A673 (cell line): ENCODE measurements around the gene CHD1. TPM values are rescaled to one million over a fixed set of nuclear protein-coding genes. Genes with fewer than 3 reads are reported as not detected.

Source experiments
- BruUV-seq: library from RNA; stranded (reverse); fragments of 400-500 nt; replicated peaks from 2 replicates; lab custom pipeline; 2021; lab: Mats Ljungman, UMichigan
- CTCF ChIA-PET: fragments of 300-600 bp; sonication (Branson Sonifier 250); formaldehyde crosslinking; loops from one replicate; lab custom pipeline; 2022; ENCODE audit warnings: antibody characterized with exemption; lab: Charles Lee
- POLR2A ChIA-PET: fragments of 300-600 bp; sonication (Branson Sonifier 250); formaldehyde crosslinking; loops from one replicate; lab custom pipeline; 2022; ENCODE audit warnings: antibody characterized with exemption; ENCODE audit not compliant: low non-redundant PET; lab: Charles Lee
- DNase-seq: peaks from one replicate; pipeline ENCODE4 v3.0.0-alpha.2; 2015; ENCODE audit warnings: low spot score
- H3K27ac ChIP-seq: fragments of 200-600 bp; sonication (generic); 2 replicates; pipeline ENCODE4 v1.5.1; 2016; ENCODE audit warnings: mixed run types, low read depth, mild to moderate bottlenecking, mixed read lengths, antibody characterized with exemption, low read length; ENCODE audit not compliant: poor library complexity, severe bottlenecking
- H3K27me3 ChIP-seq: fragments of 200-600 bp; sonication (generic); replicated peaks from 2 replicates; pipeline ENCODE4 v1.6.1; 2017; ENCODE audit warnings: mixed run types, low read depth, mild to moderate bottlenecking, mixed read lengths, antibody characterized with exemption, low read length; ENCODE audit not compliant: insufficient read depth, poor library complexity
- H3K36me3 ChIP-seq: fragments of 200-600 bp; sonication (generic); 2 replicates; pipeline ENCODE4 v1.6.1; 2016; ENCODE audit warnings: mixed run types, mild to moderate bottlenecking, mixed read lengths, antibody characterized with exemption, low read length; ENCODE audit not compliant: insufficient read depth, poor library complexity, severe bottlenecking
- H3K4me1 ChIP-seq: fragments of 200-600 bp; sonication (generic); 2 replicates; pipeline ENCODE4 v1.6.1; 2017; ENCODE audit warnings: mixed run types, mild to moderate bottlenecking, mixed read lengths, antibody characterized with exemption, low read length; ENCODE audit not compliant: insufficient read depth, poor library complexity, severe bottlenecking
- H3K4me3 ChIP-seq: fragments of 200-600 bp; sonication (generic); 2 replicates; pipeline ENCODE4 v1.5.1; 2016; ENCODE audit warnings: low read depth, mixed run types, mild to moderate bottlenecking, mixed read lengths, low read length; ENCODE audit not compliant: poor library complexity, severe bottlenecking
- H3K9me3 ChIP-seq: fragments of 200-600 bp; sonication (generic); 2 replicates; pipeline ENCODE4 v1.6.1; 2016; ENCODE audit warnings: mixed run types, low read depth, mild to moderate bottlenecking, mixed read lengths, antibody characterized with exemption, low read length; ENCODE audit not compliant: poor library complexity, severe bottlenecking
- EZH2 ChIP-seq: fragments of 200-600 bp; sonication (generic); IDR thresholded peaks from 2 replicates; pipeline ENCODE4 v1.6.1; 2017; ENCODE audit warnings: borderline replicate concordance, low read depth, mild to moderate bottlenecking, mixed read lengths, antibody characterized with exemption, low read length; ENCODE audit not compliant: poor library complexity, severe bottlenecking
- intact Hi-C: fragments of 100-400 bp; cut with micrococcal nuclease; formaldehyde crosslinking; loops from one replicate; pipeline ENCODE4 v1.10.0; 2022; ENCODE audit not compliant: unreplicated experiment
- total RNA-seq: library from RNA; stranded (reverse); gene quantifications from 2 replicates; pipeline ENCODE4 v1.2.3, GENCODE V29; 2021
- TF ChIP-seq, protein P1 (sequence below): fragments of 300-800, 200-600 bp; sonication (generic); conservative IDR thresholded peaks from 2 replicates; pipeline ENCODE4 v1.5.1; 2017; ENCODE audit warnings: low read depth, mild to moderate bottlenecking, antibody characterized with exemption, low read length, moderate library complexity, mixed read lengths

The CHD1 gene
- total RNA-seq, 1 experiment from 2014 or later: 61.0 TPM

DNA sequence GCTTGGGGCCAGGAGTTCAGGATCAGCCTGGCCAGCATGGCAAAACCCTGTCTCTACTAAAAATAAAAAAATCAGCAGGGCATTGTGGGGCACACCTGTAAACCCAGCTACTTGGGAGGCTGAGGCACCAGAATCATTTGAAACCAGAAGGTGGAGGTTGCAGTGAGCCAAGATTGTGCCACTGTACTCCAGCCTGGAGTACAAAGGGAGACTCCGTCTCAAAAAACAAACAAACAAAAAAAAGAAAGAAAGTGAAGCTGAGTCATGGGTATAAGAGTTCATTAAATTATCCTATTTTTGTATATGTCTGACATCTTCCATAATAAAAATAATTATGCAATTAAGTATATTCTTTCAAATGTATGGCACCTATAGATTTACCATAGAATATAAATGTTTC lies 37.2 kb downstream of the CHD1 start:
- Histone ChIP-seq H3K27ac (no peak overlapping the region), H3K9me3 (no peaks in the 10 kb centered on the region), H3K4me3 (no peak overlapping the region), H3K36me3 (peaks cover 89% of the 10 kb centered on the region), H3K27me3 (no peaks in the 10 kb centered on the region), H3K4me1 (no peaks in the 10 kb centered on the region)
- no TSS peak for BruUV-seq
- no peak for DNase-seq
- ChIA-PET CTCF (no interaction called here), POLR2A (no interaction called here)
- intact Hi-C loops: no loop called here
- no peak for TF ChIP-seq EZH2
- TF ChIP-seq, protein P1, sequence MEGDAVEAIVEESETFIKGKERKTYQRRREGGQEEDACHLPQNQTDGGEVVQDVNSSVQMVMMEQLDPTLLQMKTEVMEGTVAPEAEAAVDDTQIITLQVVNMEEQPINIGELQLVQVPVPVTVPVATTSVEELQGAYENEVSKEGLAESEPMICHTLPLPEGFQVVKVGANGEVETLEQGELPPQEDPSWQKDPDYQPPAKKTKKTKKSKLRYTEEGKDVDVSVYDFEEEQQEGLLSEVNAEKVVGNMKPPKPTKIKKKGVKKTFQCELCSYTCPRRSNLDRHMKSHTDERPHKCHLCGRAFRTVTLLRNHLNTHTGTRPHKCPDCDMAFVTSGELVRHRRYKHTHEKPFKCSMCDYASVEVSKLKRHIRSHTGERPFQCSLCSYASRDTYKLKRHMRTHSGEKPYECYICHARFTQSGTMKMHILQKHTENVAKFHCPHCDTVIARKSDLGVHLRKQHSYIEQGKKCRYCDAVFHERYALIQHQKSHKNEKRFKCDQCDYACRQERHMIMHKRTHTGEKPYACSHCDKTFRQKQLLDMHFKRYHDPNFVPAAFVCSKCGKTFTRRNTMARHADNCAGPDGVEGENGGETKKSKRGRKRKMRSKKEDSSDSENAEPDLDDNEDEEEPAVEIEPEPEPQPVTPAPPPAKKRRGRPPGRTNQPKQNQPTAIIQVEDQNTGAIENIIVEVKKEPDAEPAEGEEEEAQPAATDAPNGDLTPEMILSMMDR: no peak

DNA sequence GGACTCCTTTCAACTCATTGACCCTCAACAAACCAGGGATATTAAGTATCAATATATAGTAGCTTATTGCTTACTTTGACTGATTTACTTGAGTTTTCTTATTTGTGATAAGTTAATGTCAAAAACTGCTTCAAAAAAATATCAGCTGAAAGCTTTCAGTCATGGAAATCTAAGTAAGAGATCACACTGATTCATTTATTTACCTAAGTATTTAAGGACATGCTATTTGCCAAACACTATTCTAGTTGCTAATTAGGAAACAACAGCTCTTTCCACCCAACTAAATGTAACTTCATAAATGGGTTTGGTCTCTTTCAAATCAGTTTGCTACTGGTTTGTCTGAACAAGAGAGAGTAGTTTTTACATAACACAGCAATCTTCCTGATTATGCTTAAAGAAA lies 48.2 kb downstream of the CHD1 start:
- Histone ChIP-seq H3K27ac (no peak overlapping the region), H3K4me1 (no peaks in the 10 kb centered on the region), H3K9me3 (no peaks in the 10 kb centered on the region), H3K36me3 (peaks cover 76% of the 10 kb centered on the region), H3K27me3 (no peaks in the 10 kb centered on the region), H3K4me3 (no peak overlapping the region)
- no TSS peak for BruUV-seq
- ChIA-PET POLR2A (no interaction called here), CTCF (no interaction called here)
- DNase-seq: no peak
- TF ChIP-seq, protein P1: no peak
- no peak for TF ChIP-seq EZH2
- intact Hi-C loops: no loop called here

DNA sequence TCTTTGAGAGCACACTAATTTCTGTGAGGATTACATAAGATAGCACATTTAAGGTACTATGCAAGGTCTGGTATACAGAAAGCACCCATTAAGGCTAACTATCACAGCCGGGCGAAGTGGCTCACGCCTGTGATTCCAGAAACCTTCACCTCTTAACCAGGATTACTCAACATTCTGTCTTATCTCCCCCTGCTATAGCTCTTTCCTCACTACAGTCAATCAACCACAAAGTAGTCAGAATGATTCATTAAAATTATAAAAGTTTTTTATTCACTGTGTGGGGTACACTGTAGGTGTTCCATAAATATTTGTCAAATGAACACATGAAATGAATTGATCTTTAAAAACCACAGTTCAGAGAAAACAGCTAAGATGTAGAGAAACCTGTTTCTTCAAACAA lies 48.7 kb downstream of the CHD1 start:
- intact Hi-C loops: no loop called here
- POLR2A ChIA-PET: no interaction called here
- CTCF ChIA-PET: no interaction called here
- no peaks in the 10 kb centered on the region for H3K27me3 ChIP-seq
- no TSS peak for BruUV-seq
- no peak overlapping the region for H3K4me3 ChIP-seq
- H3K36me3 ChIP-seq: peaks cover 73% of the 10 kb centered on the region
- TF ChIP-seq, protein P1: no peak
- no peak for TF ChIP-seq EZH2
- H3K27ac ChIP-seq: no peak overlapping the region
- no peaks in the 10 kb centered on the region for H3K9me3 ChIP-seq
- DNase-seq: no peak
- no peaks in the 10 kb centered on the region for H3K4me1 ChIP-seq
